Peyer's patch (tissue), 4 donors: Measurements from ENCODE around the gene CLASP1. TPM values are rescaled to one million over a fixed set of nuclear protein-coding genes. Genes with fewer than 3 reads are reported as not detected.

Source experiments
- DNase-seq, 3 donors: peaks; one replicate each; pipeline ENCODE4 v3.0.0-alpha.2; 2017 to 2019
- H3K27ac ChIP-seq, 4 donors: fragments of 200-600 bp; sonication (generic); one replicate each; pipeline ENCODE4 v1.5.1; 2016 to 2019
- H3K27me3 ChIP-seq, 2 donors: fragments of 200-600 bp; sonication (generic); one replicate each; pipeline ENCODE4 v1.5.1; 2019
- H3K36me3 ChIP-seq, 3 donors: fragments of 200-600 bp; sonication (generic); one replicate each; pipeline ENCODE4 v1.5.1; 2016 to 2019
- H3K4me1 ChIP-seq, 4 donors: fragments of 200-600 bp; sonication (generic); one replicate each; pipeline ENCODE4 v1.5.1; 2016 to 2019
- H3K4me3 ChIP-seq, 4 donors: fragments of 200-600 bp; sonication (generic); 1 replicate in 3 of 4; 2 replicates in 1 of 4; pipeline ENCODE4 v1.5.1; 2016 to 2019; ENCODE audit warnings: mild to moderate bottlenecking in 1 of 4
- H3K9me3 ChIP-seq, 4 donors: fragments of 200-600 bp; sonication (generic); one replicate each; pipeline ENCODE4 v1.5.1; 2016 to 2019; ENCODE audit warnings: mild to moderate bottlenecking in 1 of 4
- CTCF ChIP-seq, 6 experiments: fragments of 450-650 bp in 4 of 6; fragments of 200-600 bp in 2 of 6; sonication (generic) in 1 of 6; IDR thresholded peaks; one replicate each; pipeline ENCODE4 v1.5.1; 2017 to 2019; ENCODE audit warnings: antibody characterized with exemption in 6 of 6, mild to moderate bottlenecking in 3 of 6, moderate library complexity in 1 of 6
- POLR2A ChIP-seq, 2 donors: fragments of 450-650 bp; IDR thresholded peaks; one replicate each; pipeline ENCODE4 v1.5.1; 2017; ENCODE audit warnings: antibody characterized with exemption in 2 of 2, mild to moderate bottlenecking in 2 of 2, moderate library complexity in 2 of 2
- total RNA-seq, 4 donors: library from RNA; depleted of rRNA; stranded (reverse); fragments of >200 nt; gene quantifications; one replicate each; pipeline ENCODE4 v1.1.0, GENCODE V29; 2016

Gene CLASP1
- total RNA-seq, 4 donors from 2014 or later: 30.5 to 130 (median 73.7) TPM

- no peak for TF ChIP-seq CTCF (IDR thresholded peaks at IDR 0.05)
- TF ChIP-seq POLR2A (IDR thresholded peaks at IDR 0.05): no peak
- no peak for DNase-seq
- H3K4me1 ChIP-seq: peaks cover 0 to 28% (median 0%) of the 10 kb centered on the region in 4 donors
- H3K36me3 ChIP-seq: peaks cover 0 to 1% (median 0%) of the 10 kb centered on the region in 3 donors
- H3K9me3 ChIP-seq: no peaks in the 10 kb centered on the region
- H3K27ac ChIP-seq: no peak overlapping the region
- H3K27me3 ChIP-seq: no peaks in the 10 kb centered on the region
- H3K4me3 ChIP-seq: no peak overlapping the region
Observed at GRCh38 chr2:121475811-121476571, 173.3 kb downstream of the CLASP1 start.

- H3K4me3 ChIP-seq: no peak overlapping the region
- H3K27ac ChIP-seq: no peak overlapping the region
- H3K9me3 ChIP-seq: no peaks in the 10 kb centered on the region
- peaks cover 0 to 10% (median 0%) of the 10 kb centered on the region in 4 donors for H3K4me1 ChIP-seq
- TF ChIP-seq CTCF (IDR thresholded peaks at IDR 0.05): no peak
- no peak for TF ChIP-seq POLR2A (IDR thresholded peaks at IDR 0.05)
- peaks cover 0 to 22% (median 0%) of the 10 kb centered on the region in 3 donors for H3K36me3 ChIP-seq
- no peak for DNase-seq
- no peaks in the 10 kb centered on the region for H3K27me3 ChIP-seq
Observed at GRCh38 chr2:121473512-121473911, 175.8 kb downstream of the CLASP1 start.

- peaks cover 0 to 10% (median 0%) of the 10 kb centered on the region in 4 donors for H3K4me1 ChIP-seq
- no peaks in the 10 kb centered on the region for H3K9me3 ChIP-seq
- no peak for TF ChIP-seq CTCF (IDR thresholded peaks at IDR 0.05)
- TF ChIP-seq POLR2A (IDR thresholded peaks at IDR 0.05): no peak
- DNase-seq: no peak
- no peak overlapping the region for H3K27ac ChIP-seq
- H3K27me3 ChIP-seq: no peaks in the 10 kb centered on the region
- no peak overlapping the region for H3K4me3 ChIP-seq
- peaks cover 0 to 32% (median 0%) of the 10 kb centered on the region in 3 donors for H3K36me3 ChIP-seq
Observed at GRCh38 chr2:121472470-121472993, 176.7 kb downstream of the CLASP1 start.

GRCh38 chr2:121471532-121472469 lies 177.5 kb downstream of the CLASP1 start:
- no peak for DNase-seq
- Histone ChIP-seq H3K27me3 (no peaks in the 10 kb centered on the region), H3K27ac (no peak overlapping the region), H3K9me3 (no peaks in the 10 kb centered on the region), H3K4me1 (peaks cover 0 to 6% (median 0%) of the 10 kb centered on the region in 4 donors), H3K36me3 (peaks cover 0 to 38% (median 0%) of the 10 kb centered on the region in 3 donors), H3K4me3 (no peak overlapping the region)
- no peak for TF ChIP-seq POLR2A (IDR thresholded peaks at IDR 0.05)
- no peak for TF ChIP-seq CTCF (IDR thresholded peaks at IDR 0.05)

GRCh38 chr2:121470917-121471316 lies 178.3 kb downstream of the CLASP1 start:
- Histone ChIP-seq H3K9me3 (no peaks in the 10 kb centered on the region), H3K4me1 (no peaks in the 10 kb centered on the region), H3K27me3 (no peaks in the 10 kb centered on the region), H3K27ac (no peak overlapping the region), H3K36me3 (peaks cover 0 to 46% (median 0%) of the 10 kb centered on the region in 3 donors), H3K4me3 (no peak overlapping the region)
- no peak for DNase-seq
- TF ChIP-seq CTCF (IDR thresholded peaks at IDR 0.05): no peak
- TF ChIP-seq POLR2A (IDR thresholded peaks at IDR 0.05): no peak
